ENCODE results near the gene MKLN1. TPM values are rescaled to one million over a fixed set of nuclear protein-coding genes. Genes with fewer than 3 reads are reported as not detected.

MKLN1 gene
- total RNA-seq, 1 experiment from 2014 or later = 34.3 TPM

DNA sequence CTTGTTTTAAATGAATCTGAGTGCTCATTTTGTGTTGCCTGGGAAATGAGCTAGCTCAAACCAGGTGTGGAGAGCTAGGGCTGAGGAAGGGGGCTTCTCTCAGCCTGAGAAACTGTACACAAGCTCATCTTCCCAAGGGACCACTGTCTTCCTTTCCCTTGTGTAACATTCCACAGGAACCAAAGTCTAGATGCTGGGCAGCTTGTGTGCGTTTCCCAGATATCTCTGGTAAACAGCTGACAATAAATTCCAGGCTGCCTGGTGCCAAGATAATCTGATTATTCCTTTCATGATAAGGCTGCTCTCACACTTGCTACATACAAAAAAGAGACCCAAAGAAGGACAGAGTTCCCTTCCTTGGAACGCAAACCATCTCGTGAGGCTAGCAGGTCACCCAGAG lies 33.1 kb upstream of the MKLN1 start:
- H4K5ac ChIP-seq (ENCODE audit: insufficient read length, low read depth, low read length) = no peak overlapping the region
- WGBS (ENCODE audit: extremely low coverage, insufficient read length, low lambda C conversion rate) = no CpG with 5 or more reads among the region's 3 CpGs
- no peak overlapping the region for H3K14ac ChIP-seq (ENCODE audit: insufficient read depth, low read length)
- no peak overlapping the region for H3K56ac ChIP-seq (ENCODE audit: insufficient read length, low read depth, low read length)
- Mint-ChIP-seq H3K27ac (no peak overlapping the region; a peak in 1 of 7 replicates), H3K4me3 (no peak overlapping the region), H3K9me3 (no peaks in the 10 kb centered on the region), H3K4me1 (no peaks in the 10 kb centered on the region), H3K36me3 (ENCODE audit: insufficient read depth in 1 of 3, low read depth in 3 of 3) (no peaks in the 10 kb centered on the region), H3K27me3 (ENCODE audit: low read depth) (no peaks in the 10 kb centered on the region; the same call in 1 of the 2 replicates)
- no peak overlapping the region for H4K91ac ChIP-seq (ENCODE audit: insufficient read length, low read depth, low read length)
- H2AFZ ChIP-seq (ENCODE audit: low read length) = no peak overlapping the region
- no peaks in the 10 kb centered on the region for H3K27me3 ChIP-seq (ENCODE audit: insufficient read depth, low read length)
- no peak overlapping the region for H3K9ac ChIP-seq (ENCODE audit: extremely low read depth, insufficient read length, low read length)
- no peak overlapping the region for H3K4me2 ChIP-seq (ENCODE audit: insufficient read depth, insufficient read length, low read length)
- TF ChIP-seq, protein P1, sequence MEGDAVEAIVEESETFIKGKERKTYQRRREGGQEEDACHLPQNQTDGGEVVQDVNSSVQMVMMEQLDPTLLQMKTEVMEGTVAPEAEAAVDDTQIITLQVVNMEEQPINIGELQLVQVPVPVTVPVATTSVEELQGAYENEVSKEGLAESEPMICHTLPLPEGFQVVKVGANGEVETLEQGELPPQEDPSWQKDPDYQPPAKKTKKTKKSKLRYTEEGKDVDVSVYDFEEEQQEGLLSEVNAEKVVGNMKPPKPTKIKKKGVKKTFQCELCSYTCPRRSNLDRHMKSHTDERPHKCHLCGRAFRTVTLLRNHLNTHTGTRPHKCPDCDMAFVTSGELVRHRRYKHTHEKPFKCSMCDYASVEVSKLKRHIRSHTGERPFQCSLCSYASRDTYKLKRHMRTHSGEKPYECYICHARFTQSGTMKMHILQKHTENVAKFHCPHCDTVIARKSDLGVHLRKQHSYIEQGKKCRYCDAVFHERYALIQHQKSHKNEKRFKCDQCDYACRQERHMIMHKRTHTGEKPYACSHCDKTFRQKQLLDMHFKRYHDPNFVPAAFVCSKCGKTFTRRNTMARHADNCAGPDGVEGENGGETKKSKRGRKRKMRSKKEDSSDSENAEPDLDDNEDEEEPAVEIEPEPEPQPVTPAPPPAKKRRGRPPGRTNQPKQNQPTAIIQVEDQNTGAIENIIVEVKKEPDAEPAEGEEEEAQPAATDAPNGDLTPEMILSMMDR (conservative IDR thresholded peaks at IDR 0.05) = no peak
- H2BK5ac ChIP-seq (ENCODE audit: insufficient read length, low read length) = no peak overlapping the region
- no peaks in the 10 kb centered on the region for H4K20me1 ChIP-seq (ENCODE audit: control insufficient read depth, insufficient read depth, insufficient read length)
- no peaks in the 10 kb centered on the region for H3K4me1 ChIP-seq (ENCODE audit: insufficient read depth, low read length)
- no peak overlapping the region for H2BK15ac ChIP-seq (ENCODE audit: low read depth, low read length)
- no peak overlapping the region for H3T11ph ChIP-seq (ENCODE audit: low read length)
- DNase-seq = no peak
- H2BK12ac ChIP-seq (ENCODE audit: insufficient read length, low read depth, low read length) = no peak overlapping the region
- H3K9me3 ChIP-seq (ENCODE audit: control insufficient read depth, low read depth, low read length) = no peaks in the 10 kb centered on the region
- H3K27ac ChIP-seq (ENCODE audit: insufficient read length, low read depth, low read length) = no peak overlapping the region
- no peaks in the 10 kb centered on the region for H3K79me1 ChIP-seq (ENCODE audit: insufficient read depth, low read depth, low read length, poor library complexity, severe bottlenecking)
- H3K4ac ChIP-seq (ENCODE audit: low read depth, low read length) = no peak overlapping the region
- H2BK20ac ChIP-seq (ENCODE audit: low read depth, low read length, poor library complexity, severe bottlenecking) = no peak overlapping the region
- H4K8ac ChIP-seq (replicated peaks; ENCODE audit: insufficient read length, low read depth, low read length) = no peak overlapping the region
- no peak overlapping the region for H2AK5ac ChIP-seq (ENCODE audit: insufficient read length, low read length)
- H3K79me2 ChIP-seq (ENCODE audit: insufficient read depth, low read length) = no peaks in the 10 kb centered on the region
- H2BK120ac ChIP-seq (ENCODE audit: low read depth, low read length, poor library complexity, severe bottlenecking) = no peak overlapping the region
- H3K18ac ChIP-seq (ENCODE audit: insufficient read length, low read depth, low read length) = no peak overlapping the region
- no peak overlapping the region for H3K23ac ChIP-seq (ENCODE audit: insufficient read length, low read depth, low read length)
- H3K23me2 ChIP-seq (ENCODE audit: insufficient read length, low read depth, low read length, poor library complexity, severe bottlenecking) = no peaks in the 10 kb centered on the region
